BLaER1 (cell line): ENCODE measurements around the gene EEF1E1.

Experiments
- H3K27ac ChIP-seq: shearing (Covaris generic); formaldehyde crosslinking; 2 replicates; pipeline ENCODE4 v1.8.1; 2022
- H3K27me3 ChIP-seq: shearing (Covaris generic); formaldehyde crosslinking; 2 replicates; pipeline ENCODE4 v1.8.1; 2022
- H3K36me3 ChIP-seq: shearing (Covaris generic); formaldehyde crosslinking; 2 replicates; pipeline ENCODE4 v1.8.1; 2022
- H3K4me1 ChIP-seq: shearing (Covaris generic); formaldehyde crosslinking; 2 replicates; pipeline ENCODE4 v1.8.1; 2022
- H3K4me2 ChIP-seq: shearing (Covaris generic); formaldehyde crosslinking; 2 replicates; pipeline ENCODE4 v1.8.1; 2022
- H3K4me3 ChIP-seq: shearing (Covaris generic); formaldehyde crosslinking; 2 replicates; pipeline ENCODE4 v1.8.1; 2022
- H3K9ac ChIP-seq: shearing (Covaris generic); formaldehyde crosslinking; 2 replicates; pipeline ENCODE4 v1.8.1; 2022
- H3K9me3 ChIP-seq: shearing (Covaris generic); formaldehyde crosslinking; 2 replicates; pipeline ENCODE4 v1.8.1; 2022
- H4K20me1 ChIP-seq: shearing (Covaris generic); formaldehyde crosslinking; 2 replicates; pipeline ENCODE4 v1.8.1; 2022
- Cebpa-rat ChIP-seq: shearing (Covaris generic); IDR thresholded peaks from 2 replicates; pipeline ENCODE4 v1.8.1; 2022

EEF1E1 gene

DNA sequence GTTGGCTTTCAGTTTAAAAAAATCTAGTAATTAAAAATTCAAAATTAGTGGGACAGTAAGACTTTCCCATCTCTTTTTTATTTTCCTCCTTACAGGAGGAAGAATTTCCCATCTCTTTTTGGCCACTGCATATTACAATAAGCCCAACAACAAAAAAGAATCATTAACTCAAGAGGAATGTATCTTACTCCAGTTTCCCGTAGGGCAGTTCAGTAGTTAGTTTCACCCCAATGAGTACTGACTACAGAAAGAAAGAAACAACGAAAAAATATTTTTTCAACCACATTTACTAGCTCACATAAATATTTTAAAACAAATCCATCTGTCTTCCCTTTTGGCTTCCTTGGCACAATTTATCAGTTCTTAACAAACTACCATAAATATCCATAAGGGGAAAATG lies 23.2 kb downstream of the EEF1E1 start:
- Histone ChIP-seq H3K9ac (no peak overlapping the region), H3K4me3 (no peak overlapping the region), H3K9me3 (no peaks in the 10 kb centered on the region), H4K20me1 (no peaks in the 10 kb centered on the region), H3K27me3 (no peaks in the 10 kb centered on the region), H3K36me3 (peaks cover 46% of the 10 kb centered on the region), H3K4me2 (no peak overlapping the region), H3K27ac (no peak overlapping the region), H3K4me1 (peaks cover 46% of the 10 kb centered on the region)
- no peak for TF ChIP-seq Cebpa-rat

DNA sequence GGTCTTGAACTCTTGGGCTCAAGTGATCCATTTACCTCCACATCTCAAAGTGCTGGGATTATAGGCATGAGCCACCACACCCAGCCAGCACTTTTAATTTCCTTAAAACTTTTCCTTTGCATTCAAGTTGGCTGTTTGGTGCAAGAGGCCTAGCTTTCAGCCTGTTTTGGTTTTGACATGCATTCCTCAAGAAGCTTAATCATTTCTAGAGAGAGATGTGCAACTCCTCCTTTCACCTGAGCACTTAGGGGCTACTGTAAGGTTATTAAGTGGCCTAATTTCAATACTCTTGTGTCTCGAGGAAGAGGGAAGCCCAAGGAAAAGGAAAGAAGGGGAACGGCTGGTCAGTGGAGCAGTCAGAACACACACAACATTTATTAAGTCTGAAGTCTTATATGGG lies 24.4 kb downstream of the EEF1E1 start:
- no peak overlapping the region for H3K4me3 ChIP-seq
- H4K20me1 ChIP-seq: no peaks in the 10 kb centered on the region
- no peak overlapping the region for H3K9ac ChIP-seq
- no peaks in the 10 kb centered on the region for H3K27me3 ChIP-seq
- H3K36me3 ChIP-seq: peaks cover 34% of the 10 kb centered on the region
- 0 out of 2 replicates have a peak overlapping the region, but pooled peaks have one; percentile 11 for H3K4me2 ChIP-seq
- H3K4me1 ChIP-seq: peaks cover 47% of the 10 kb centered on the region
- H3K9me3 ChIP-seq: no peaks in the 10 kb centered on the region
- no peak for TF ChIP-seq Cebpa-rat
- H3K27ac ChIP-seq: peak overlapping the region; percentile 37; the same call in 1 of the 2 replicates

DNA sequence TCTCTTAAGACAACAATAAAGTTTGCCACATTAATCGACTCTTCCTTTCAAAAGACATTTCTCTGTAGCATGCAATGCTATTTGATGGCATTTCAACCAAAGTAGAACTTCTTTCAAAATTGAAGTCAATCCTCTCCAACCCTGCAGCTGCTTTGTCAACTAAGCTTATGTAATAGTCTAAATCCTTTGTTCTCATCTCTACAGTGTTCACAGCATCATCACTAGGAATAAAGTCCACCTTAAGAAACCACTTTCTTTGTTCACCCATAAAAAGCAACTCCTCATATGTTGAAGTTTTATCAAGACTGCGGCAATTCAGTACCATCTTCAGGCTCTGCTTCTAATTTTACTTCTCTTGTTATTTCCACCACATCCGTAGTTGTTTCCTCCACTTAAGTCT lies 26.6 kb downstream of the EEF1E1 start:
- H3K4me1 ChIP-seq: peaks cover 44% of the 10 kb centered on the region
- H3K27me3 ChIP-seq: no peaks in the 10 kb centered on the region
- no peaks in the 10 kb centered on the region for H3K9me3 ChIP-seq
- H3K27ac ChIP-seq: peak overlapping the region; percentile 82
- no peak for TF ChIP-seq Cebpa-rat
- H3K9ac ChIP-seq: peak overlapping the region; percentile 46; the same call in 1 of the 2 replicates
- no peaks in the 10 kb centered on the region for H4K20me1 ChIP-seq
- peaks cover 25% of the 10 kb centered on the region for H3K36me3 ChIP-seq
- peak overlapping the region; percentile 74 for H3K4me2 ChIP-seq
- H3K4me3 ChIP-seq: peak overlapping the region; percentile 53; the same call in 1 of the 2 replicates

DNA sequence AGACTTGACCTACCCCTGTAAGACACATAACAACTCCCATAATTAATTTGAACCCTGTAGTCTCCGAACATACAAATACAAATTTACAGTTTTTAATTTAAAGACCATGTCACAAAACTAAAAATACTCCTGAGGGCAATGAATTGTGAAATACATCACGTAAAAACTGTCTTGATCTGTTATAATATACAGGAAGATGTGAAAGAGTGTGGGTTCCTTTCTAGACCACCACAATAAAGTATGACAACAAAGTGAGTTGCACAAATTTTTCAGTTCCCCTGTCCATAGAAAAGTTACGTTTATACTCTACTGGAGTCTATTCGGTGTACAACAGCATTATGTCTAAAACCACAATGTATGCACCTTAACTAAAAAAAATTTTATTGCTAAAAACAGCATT lies 27.2 kb downstream of the EEF1E1 start:
- no peak for TF ChIP-seq Cebpa-rat
- Histone ChIP-seq H3K9me3 (no peaks in the 10 kb centered on the region), H3K4me3 (peak overlapping the region; percentile 53; the same call in 1 of the 2 replicates)

DNA sequence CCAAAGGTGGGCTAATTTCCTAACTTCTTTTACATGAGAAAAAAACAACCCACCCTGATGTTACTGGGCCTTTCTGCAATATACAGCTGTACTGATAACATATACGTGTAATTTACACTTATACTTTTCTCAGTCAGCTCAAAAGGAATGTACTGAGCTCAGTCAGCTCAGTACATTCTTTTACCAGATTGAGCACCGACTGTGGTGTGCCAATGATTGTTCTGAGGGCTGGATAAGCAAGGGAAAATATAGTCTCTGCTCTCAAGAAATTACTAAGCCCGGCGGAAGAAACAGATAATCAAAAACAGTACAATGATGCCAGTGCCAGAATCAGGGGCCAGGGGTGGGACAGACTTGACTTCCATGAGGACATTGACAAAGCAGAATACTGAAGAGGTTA lies 28.1 kb downstream of the EEF1E1 start:
- Histone ChIP-seq H3K4me2 (peak overlapping the region; percentile 74), H3K4me1 (peaks cover 44% of the 10 kb centered on the region), H3K36me3 (peaks cover 15% of the 10 kb centered on the region), H3K27ac (peak overlapping the region; percentile 82), H3K27me3 (no peaks in the 10 kb centered on the region), H3K4me3 (no peak overlapping the region), H4K20me1 (no peaks in the 10 kb centered on the region), H3K9me3 (no peaks in the 10 kb centered on the region), H3K9ac (no peak overlapping the region)
- TF ChIP-seq Cebpa-rat: no peak

More for the DNA sequence above, 27.2 kb downstream of the EEF1E1 start:
- no peaks in the 10 kb centered on the region for H3K27me3 ChIP-seq
- H3K9ac ChIP-seq: peak overlapping the region; percentile 46; the same call in 1 of the 2 replicates
- H3K27ac ChIP-seq: peak overlapping the region; percentile 82
- H3K4me2 ChIP-seq: peak overlapping the region; percentile 74
- H3K36me3 ChIP-seq: peaks cover 20% of the 10 kb centered on the region
- peaks cover 44% of the 10 kb centered on the region for H3K4me1 ChIP-seq
- H4K20me1 ChIP-seq: no peaks in the 10 kb centered on the region

- H3K4me2 ChIP-seq: peak overlapping the region; percentile 74
- no peaks in the 10 kb centered on the region for H3K27me3 ChIP-seq
- H3K9ac ChIP-seq: no peak overlapping the region
Observed at GRCh38 chr6:8073758-8074157, 28.6 kb downstream of the EEF1E1 start.

DNA sequence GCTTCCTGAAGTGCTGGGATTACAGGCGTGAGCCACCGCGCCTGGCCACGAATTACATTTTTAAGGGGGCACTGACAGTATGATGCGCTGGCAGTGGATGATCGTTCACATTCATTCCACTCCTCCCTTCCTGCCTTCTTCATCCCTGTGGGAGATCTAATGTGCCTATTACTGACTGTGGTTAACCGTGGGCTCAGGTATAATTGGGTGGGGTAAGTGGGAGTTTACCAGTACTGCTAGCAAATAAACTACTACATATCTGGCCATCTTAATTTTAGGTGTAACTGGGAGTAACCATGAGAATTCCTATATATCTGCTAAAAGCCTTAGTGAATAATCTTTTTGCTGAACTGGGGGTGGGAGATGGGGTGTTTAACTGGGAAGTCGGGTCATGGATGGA lies 31.6 kb downstream of the EEF1E1 start:
- no peaks in the 10 kb centered on the region for H3K36me3 ChIP-seq
- H3K4me3 ChIP-seq: no peak overlapping the region
- H4K20me1 ChIP-seq: no peaks in the 10 kb centered on the region
- no peak overlapping the region for H3K27ac ChIP-seq
- H3K9me3 ChIP-seq: no peaks in the 10 kb centered on the region
- no peak overlapping the region for H3K9ac ChIP-seq
- no peak overlapping the region for H3K4me2 ChIP-seq
- no peaks in the 10 kb centered on the region for H3K27me3 ChIP-seq
- no peak for TF ChIP-seq Cebpa-rat
- H3K4me1 ChIP-seq: peaks cover 24% of the 10 kb centered on the region

More at GRCh38 chr6:8073758-8074157, 28.6 kb downstream of the EEF1E1 start:
- Histone ChIP-seq H3K27ac (0 out of 2 replicates have a peak overlapping the region, but pooled peaks have one; percentile 82), H4K20me1 (no peaks in the 10 kb centered on the region), H3K4me1 (peaks cover 44% of the 10 kb centered on the region), H3K4me3 (no peak overlapping the region), H3K9me3 (no peaks in the 10 kb centered on the region), H3K36me3 (peaks cover 15% of the 10 kb centered on the region)
- no peak for TF ChIP-seq Cebpa-rat

DNA sequence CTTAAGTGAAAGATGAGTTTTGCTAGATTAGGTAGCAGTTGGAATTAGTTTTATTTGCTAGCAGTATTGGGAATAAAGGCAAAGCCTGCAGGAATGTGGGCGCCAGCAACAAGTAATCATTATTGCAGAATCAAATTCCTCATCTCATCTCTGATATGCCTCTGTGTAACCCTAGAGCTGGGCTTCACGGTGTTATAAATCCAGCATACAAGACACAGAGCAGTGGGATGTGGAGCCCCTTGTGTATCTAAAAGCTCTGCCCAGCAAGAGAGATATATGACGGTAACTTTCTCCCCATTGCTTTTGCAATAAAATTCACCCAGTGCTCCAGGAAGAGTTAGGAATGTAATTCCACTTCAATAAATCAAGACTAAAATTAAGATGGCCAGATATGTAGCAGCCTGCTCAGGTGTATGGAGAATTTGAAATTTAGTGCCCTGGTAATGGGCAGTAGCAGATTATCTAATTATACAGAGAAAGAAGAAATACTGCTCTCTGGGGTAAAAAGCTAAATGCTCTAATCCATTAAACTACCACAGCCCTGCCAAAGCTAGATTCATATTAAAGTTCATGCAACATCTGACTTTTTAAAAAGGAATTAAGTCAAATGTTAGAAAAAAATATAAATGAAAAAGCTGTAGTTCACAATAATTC lies 32.6 kb downstream of the EEF1E1 start:
- no peak for TF ChIP-seq Cebpa-rat
- Histone ChIP-seq H3K36me3 (no peaks in the 10 kb centered on the region), H3K27ac (no peak overlapping the region), H3K9ac (no peak overlapping the region), H3K27me3 (no peaks in the 10 kb centered on the region), H3K9me3 (no peaks in the 10 kb centered on the region), H3K4me2 (no peak overlapping the region), H3K4me1 (peaks cover 21% of the 10 kb centered on the region), H3K4me3 (no peak overlapping the region), H4K20me1 (no peaks in the 10 kb centered on the region)

GRCh38 chr6:8069151-8069550 lies 33.2 kb downstream of the EEF1E1 start:
- Histone ChIP-seq H3K9me3 (no peaks in the 10 kb centered on the region), H4K20me1 (no peaks in the 10 kb centered on the region), H3K27me3 (no peaks in the 10 kb centered on the region), H3K4me2 (no peak overlapping the region), H3K9ac (no peak overlapping the region), H3K27ac (no peak overlapping the region), H3K4me3 (no peak overlapping the region), H3K36me3 (no peaks in the 10 kb centered on the region), H3K4me1 (peaks cover 17% of the 10 kb centered on the region)
- TF ChIP-seq Cebpa-rat: no peak

GRCh38 chr6:8066108-8066507 lies 36.2 kb downstream of the EEF1E1 start:
- no peak overlapping the region for H3K4me3 ChIP-seq
- H3K27me3 ChIP-seq: no peaks in the 10 kb centered on the region
- peaks cover 23% of the 10 kb centered on the region for H3K4me1 ChIP-seq
- TF ChIP-seq Cebpa-rat: no peak
- no peak overlapping the region for H3K27ac ChIP-seq
- H3K9ac ChIP-seq: no peak overlapping the region
- H3K36me3 ChIP-seq: peaks cover 9% of the 10 kb centered on the region
- H3K9me3 ChIP-seq: no peaks in the 10 kb centered on the region
- no peak overlapping the region; the same call in 1 of the 2 replicates for H3K4me2 ChIP-seq
- no peaks in the 10 kb centered on the region for H4K20me1 ChIP-seq
